AG09319 (cell line): ENCODE measurements around the gene NCF2.

Source experiments
- DNase-seq: peaks from one replicate; pipeline ENCODE4 v3.0.0-alpha.2; 2010; ENCODE audit warnings: low read depth; ENCODE audit errors: extremely low read depth
- CTCF ChIP-seq: IDR thresholded peaks from 2 replicates; pipeline ENCODE4 v1.5.1; 2011; ENCODE audit warnings: low read depth, mild to moderate bottlenecking, inconsistent platforms, low read length, moderate library complexity

Gene NCF2

GRCh38 chr1:183506561-183506960 lies 83.7 kb downstream of the NCF2 start:
- DNase-seq: no peak
- no peak for TF ChIP-seq CTCF
